Measurements from ENCODE around the gene PEX14. TPM values are rescaled to one million over a fixed set of nuclear protein-coding genes. Genes with fewer than 3 reads are reported as not detected.

The PEX14 gene
- total and polyA plus RNA-seq, 11 donors: 14.9 to 28.7 (median 20.4) TPM

GRCh38 chr1:10586125-10586524, 111.4 kb downstream of the PEX14 start:
- DNase-seq (no peak), ATAC-seq (no peak)
- H3K27me3 ChIP-seq: no peaks in the 10 kb centered on the region
- no peak overlapping the region for H3K4me3 ChIP-seq
- H3K4me1 ChIP-seq: peaks cover 0 to 2% (median 0%) of the 10 kb centered on the region in 12 donors
- TF ChIP-seq POLR2A (IDR thresholded peaks at IDR 0.05): no peak
- TF ChIP-seq, protein P1, sequence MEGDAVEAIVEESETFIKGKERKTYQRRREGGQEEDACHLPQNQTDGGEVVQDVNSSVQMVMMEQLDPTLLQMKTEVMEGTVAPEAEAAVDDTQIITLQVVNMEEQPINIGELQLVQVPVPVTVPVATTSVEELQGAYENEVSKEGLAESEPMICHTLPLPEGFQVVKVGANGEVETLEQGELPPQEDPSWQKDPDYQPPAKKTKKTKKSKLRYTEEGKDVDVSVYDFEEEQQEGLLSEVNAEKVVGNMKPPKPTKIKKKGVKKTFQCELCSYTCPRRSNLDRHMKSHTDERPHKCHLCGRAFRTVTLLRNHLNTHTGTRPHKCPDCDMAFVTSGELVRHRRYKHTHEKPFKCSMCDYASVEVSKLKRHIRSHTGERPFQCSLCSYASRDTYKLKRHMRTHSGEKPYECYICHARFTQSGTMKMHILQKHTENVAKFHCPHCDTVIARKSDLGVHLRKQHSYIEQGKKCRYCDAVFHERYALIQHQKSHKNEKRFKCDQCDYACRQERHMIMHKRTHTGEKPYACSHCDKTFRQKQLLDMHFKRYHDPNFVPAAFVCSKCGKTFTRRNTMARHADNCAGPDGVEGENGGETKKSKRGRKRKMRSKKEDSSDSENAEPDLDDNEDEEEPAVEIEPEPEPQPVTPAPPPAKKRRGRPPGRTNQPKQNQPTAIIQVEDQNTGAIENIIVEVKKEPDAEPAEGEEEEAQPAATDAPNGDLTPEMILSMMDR (IDR thresholded peaks at IDR 0.05): no peak
- 90 to 95% (median 92%) methylated on average over 5 of the region's 5 CpGs for WGBS, 4 donors
- H3K9me3 ChIP-seq: peaks cover 0 to 7% (median 0%) of the 10 kb centered on the region in 12 donors
- no peaks in the 10 kb centered on the region for H3K36me3 ChIP-seq
- intact Hi-C loops (cut with DNase I): no loop called here
- H3K27ac ChIP-seq: no peak overlapping the region

GRCh38 chr1:10588640-10589039, 113.9 kb downstream of the PEX14 start:
- intact Hi-C loops (cut with DNase I): no loop called here

GRCh38 chr1:10589074-10589473, 114.3 kb downstream of the PEX14 start:
- Histone ChIP-seq H3K27ac (no peak overlapping the region), H3K9me3 (peaks cover 0 to 3% (median 0%) of the 10 kb centered on the region in 12 donors), H3K36me3 (no peaks in the 10 kb centered on the region), H3K4me1 (peaks cover 0 to 19% (median 0%) of the 10 kb centered on the region in 12 donors), H3K4me3 (no peak overlapping the region), H3K27me3 (no peaks in the 10 kb centered on the region)
- ATAC-seq (no peak), DNase-seq (no peak)
- intact Hi-C loops (cut with DNase I): no loop called here
- TF ChIP-seq, protein P1 (IDR thresholded peaks at IDR 0.05): no peak
- no peak for TF ChIP-seq POLR2A (IDR thresholded peaks at IDR 0.05)
- WGBS, 4 donors: 90 to 94% (median 92%) methylated on average over 5 of the region's 5 CpGs

More at GRCh38 chr1:10588640-10589039, 113.9 kb downstream of the PEX14 start:
- WGBS, 4 donors: 86 to 97% (median 95%) methylated on average over 5 of the region's 5 CpGs
- DNase-seq (no peak), ATAC-seq (no peak)
- Histone ChIP-seq H3K4me3 (no peak overlapping the region), H3K27ac (no peak overlapping the region), H3K9me3 (peaks cover 0 to 3% (median 0%) of the 10 kb centered on the region in 12 donors), H3K36me3 (no peaks in the 10 kb centered on the region), H3K4me1 (peaks cover 0 to 15% (median 0%) of the 10 kb centered on the region in 12 donors), H3K27me3 (no peaks in the 10 kb centered on the region)
- no peak for TF ChIP-seq POLR2A (IDR thresholded peaks at IDR 0.05)
- TF ChIP-seq, protein P1 (IDR thresholded peaks at IDR 0.05): no peak

GRCh38 chr1:10591010-10591409, 116.3 kb downstream of the PEX14 start:
- no peaks in the 10 kb centered on the region for H3K36me3 ChIP-seq
- H3K9me3 ChIP-seq: no peaks in the 10 kb centered on the region
- H3K4me1 ChIP-seq: peaks cover 0 to 31% (median 0%) of the 10 kb centered on the region in 12 donors
- WGBS, 4 donors: 70 to 72% (median 71%) methylated on average over 4 of the region's 4 CpGs
- no peak overlapping the region for H3K27ac ChIP-seq
- no peak overlapping the region for H3K4me3 ChIP-seq
- H3K27me3 ChIP-seq: no peaks in the 10 kb centered on the region
- intact Hi-C loops (cut with DNase I): no loop called here
- DNase-seq (no peak), ATAC-seq (no peak)
- no peak for TF ChIP-seq POLR2A (IDR thresholded peaks at IDR 0.05)
- TF ChIP-seq, protein P1 (IDR thresholded peaks at IDR 0.05): no peak

All from heart left ventricle (tissue), 16 donors.